Astrocyte (in vitro differentiated cells and primary cell): ENCODE results near the gene FYN. TPM values are rescaled to one million over a fixed set of nuclear protein-coding genes. Genes with fewer than 3 reads are reported as not detected.

Source experiments
- DNase-seq: peaks from one replicate; pipeline ENCODE4 v3.0.0-alpha.2; 2010; ENCODE audit warnings: low read depth
- FAIRE-seq: peaks from 2 replicates; lab custom pipeline; 2011; peaks lifted over from hg19 to GRCh38; lab: Jason Lieb, UNC
- H2AFZ ChIP-seq: 2 replicates; pipeline ENCODE4 v1.6.0; 2012; ENCODE audit warnings: low read depth, low read length, inconsistent platforms
- H3K27ac ChIP-seq: 2 replicates; pipeline ENCODE4 v1.5.1; 2011; ENCODE audit warnings: low read depth, low read length, inconsistent platforms
- H3K27me3 ChIP-seq: 2 replicates; pipeline ENCODE4 v1.6.0; 2011; ENCODE audit warnings: low read length, inconsistent platforms; ENCODE audit not compliant: insufficient read depth
- H3K36me3 ChIP-seq: 2 replicates; pipeline ENCODE4 v1.5.1; 2011; ENCODE audit warnings: low read length, inconsistent platforms; ENCODE audit not compliant: insufficient read depth
- H3K4me1 ChIP-seq: 2 replicates; pipeline ENCODE4 v1.5.1; 2011; ENCODE audit warnings: low read length, inconsistent platforms; ENCODE audit not compliant: insufficient read depth
- H3K4me2 ChIP-seq: 2 replicates; pipeline ENCODE4 v1.6.0; 2012; ENCODE audit warnings: low read length, inconsistent platforms
- H3K4me3 ChIP-seq: 2 replicates; pipeline ENCODE4 v1.5.1; 2011; ENCODE audit warnings: low read depth, mild to moderate bottlenecking, low read length, inconsistent platforms; ENCODE audit not compliant: insufficient read depth
- H3K79me2 ChIP-seq: 2 replicates; pipeline ENCODE4 v1.6.0; 2012; ENCODE audit warnings: mild to moderate bottlenecking, low read length, inconsistent platforms; ENCODE audit not compliant: insufficient read depth
- H3K9ac ChIP-seq: 2 replicates; pipeline ENCODE4 v1.6.0; 2012; ENCODE audit warnings: mild to moderate bottlenecking, low read length, inconsistent platforms
- H3K9me3 ChIP-seq: 2 replicates; pipeline ENCODE4 v1.5.1; 2012; ENCODE audit warnings: low read depth, mild to moderate bottlenecking, low read length, inconsistent platforms; ENCODE audit not compliant: insufficient read depth
- H4K20me1 ChIP-seq: 2 replicates; pipeline ENCODE4 v1.6.0; 2012; ENCODE audit warnings: low read length, inconsistent platforms; ENCODE audit not compliant: insufficient read depth
- H3K27ac Mint-ChIP-seq: one replicate; pipeline ENCODE4 v1.8.0; 2021; ENCODE audit warnings: mild to moderate bottlenecking, mixed read lengths; ENCODE audit not compliant: unreplicated experiment
- H3K27me3 Mint-ChIP-seq: one replicate; pipeline ENCODE4 v1.8.0; 2021; ENCODE audit warnings: low read depth, mixed read lengths; ENCODE audit not compliant: unreplicated experiment
- H3K36me3 Mint-ChIP-seq: one replicate; pipeline ENCODE4 v1.8.0; 2021; ENCODE audit warnings: low read depth, mixed read lengths; ENCODE audit not compliant: unreplicated experiment
- H3K4me1 Mint-ChIP-seq: one replicate; pipeline ENCODE4 v1.8.0; 2021; ENCODE audit warnings: low read depth, mixed read lengths; ENCODE audit not compliant: unreplicated experiment
- H3K4me3 Mint-ChIP-seq: one replicate; pipeline ENCODE4 v1.8.0; 2021; ENCODE audit warnings: mild to moderate bottlenecking, moderate library complexity, mixed read lengths; ENCODE audit not compliant: unreplicated experiment
- H3K9me3 Mint-ChIP-seq: one replicate; pipeline ENCODE4 v1.8.0; 2021; ENCODE audit warnings: mild to moderate bottlenecking, mixed read lengths; ENCODE audit not compliant: unreplicated experiment
- CTCF ChIP-seq: IDR thresholded peaks from 2 replicates; pipeline ENCODE4 v1.5.1; 2011; ENCODE audit warnings: low read depth, mild to moderate bottlenecking, inconsistent platforms, low read length, moderate library complexity; ENCODE audit not compliant: insufficient read depth
- EZH2 ChIP-seq: IDR thresholded peaks from 2 replicates; pipeline ENCODE4 v1.6.1; 2012; ENCODE audit warnings: mild to moderate bottlenecking, low read length, inconsistent platforms; ENCODE audit not compliant: insufficient read depth
- total RNA-seq: library from RNA; stranded (reverse); gene quantifications from 2 replicates; pipeline ENCODE4 v1.2.1, GENCODE V29; 2021

The FYN gene
- total RNA-seq, 1 donor from 2014 or later, result 167 TPM

- Histone ChIP-seq H3K27ac (no peak overlapping the region), H3K4me2 (no peak overlapping the region), H3K4me1 (no peaks in the 10 kb centered on the region), H3K9ac (no peak overlapping the region), H2AFZ (no peak overlapping the region), H3K27me3 (no peaks in the 10 kb centered on the region), H3K79me2 (no peaks in the 10 kb centered on the region), H4K20me1 (no peaks in the 10 kb centered on the region), H3K4me3 (no peak overlapping the region), H3K36me3 (no peaks in the 10 kb centered on the region), H3K9me3 (no peaks in the 10 kb centered on the region)
- H3K27ac Mint-ChIP-seq, result no peak overlapping the region
- peaks cover 4% of the 10 kb centered on the region for H3K9me3 Mint-ChIP-seq
- DNase-seq, result no peak
- no peak for TF ChIP-seq EZH2
- no peak for TF ChIP-seq CTCF
- H3K27me3 Mint-ChIP-seq, result peaks cover 27% of the 10 kb centered on the region
- peaks cover 2% of the 10 kb centered on the region for H3K4me1 Mint-ChIP-seq
- no peak for FAIRE-seq
- H3K36me3 Mint-ChIP-seq, result no peaks in the 10 kb centered on the region
- H3K4me3 Mint-ChIP-seq, result no peak overlapping the region
Observed at GRCh38 chr6:111614833-111615582, 258.2 kb downstream of the FYN start.

GRCh38 chr6:111612379-111612778, 260.9 kb downstream of the FYN start:
- H3K27ac Mint-ChIP-seq, result no peak overlapping the region
- DNase-seq (no peak), FAIRE-seq (no peak)
- TF ChIP-seq EZH2 (no peak), CTCF (no peak)
- no peak overlapping the region for H3K4me2 ChIP-seq
- no peak overlapping the region for H3K9ac ChIP-seq
- H3K36me3 ChIP-seq, result no peaks in the 10 kb centered on the region
- H3K4me1 ChIP-seq, result no peaks in the 10 kb centered on the region
- peaks cover 4% of the 10 kb centered on the region for H3K9me3 Mint-ChIP-seq
- no peaks in the 10 kb centered on the region for H3K27me3 ChIP-seq
- H3K4me3 ChIP-seq, result no peak overlapping the region
- no peak overlapping the region for H3K4me3 Mint-ChIP-seq
- peaks cover 3% of the 10 kb centered on the region for H3K4me1 Mint-ChIP-seq
- no peaks in the 10 kb centered on the region for H3K9me3 ChIP-seq
- no peaks in the 10 kb centered on the region for H3K36me3 Mint-ChIP-seq
- H2AFZ ChIP-seq, result no peak overlapping the region
- peaks cover 23% of the 10 kb centered on the region for H3K27me3 Mint-ChIP-seq
- H4K20me1 ChIP-seq, result no peaks in the 10 kb centered on the region
- no peaks in the 10 kb centered on the region for H3K79me2 ChIP-seq
- no peak overlapping the region for H3K27ac ChIP-seq

- Mint-ChIP-seq H3K36me3 (no peaks in the 10 kb centered on the region), H3K9me3 (peaks cover 4% of the 10 kb centered on the region)
- no peak for TF ChIP-seq EZH2
- no peak for TF ChIP-seq CTCF
Observed at GRCh38 chr6:111610548-111611172, 262.6 kb downstream of the FYN start.

More at GRCh38 chr6:111610548-111611172, 262.6 kb downstream of the FYN start:
- Mint-ChIP-seq H3K4me3 (no peak overlapping the region), H3K27me3 (peaks cover 21% of the 10 kb centered on the region), H3K4me1 (peaks cover 5% of the 10 kb centered on the region), H3K27ac (no peak overlapping the region)
- Histone ChIP-seq H3K4me3 (no peak overlapping the region), H3K4me2 (no peak overlapping the region), H3K4me1 (peaks cover 5% of the 10 kb centered on the region), H2AFZ (no peak overlapping the region), H3K27ac (no peak overlapping the region), H3K9ac (no peak overlapping the region), H4K20me1 (no peaks in the 10 kb centered on the region), H3K79me2 (no peaks in the 10 kb centered on the region), H3K27me3 (no peaks in the 10 kb centered on the region), H3K36me3 (no peaks in the 10 kb centered on the region), H3K9me3 (no peaks in the 10 kb centered on the region)
- FAIRE-seq, result no peak
- DNase-seq, result no peak
